HL-60 (cell line): ENCODE data around the gene ITGB1BP2.
"Not testable (repeated sequence)": the region's sequence is repeated elsewhere in the genome, so short reads cannot be mapped to it uniquely, and the experiment has no call there.

Experiments used
- CTCF ChIP-seq: IDR thresholded peaks from one replicate; pipeline ENCODE4 v1.5.1; 2011; ENCODE audit warnings: low read length, control low read depth, inconsistent platforms; ENCODE audit not compliant: insufficient read depth
- POLR2AphosphoS5 ChIP-seq: IDR thresholded peaks from 2 replicates; pipeline ENCODE4 v1.6.1; 2012; ENCODE audit warnings: low read depth

- TF ChIP-seq CTCF, POLR2AphosphoS5: not testable (repeated sequence)
Observed at GRCh38 chrX:71352439-71352838, 50.9 kb downstream of the ITGB1BP2 start.
